GM19468 (cell line): ENCODE results near the gene ADPGK.
"Not testable (repeated sequence)": the region's sequence is repeated elsewhere in the genome, so short reads cannot be mapped to it uniquely, and the experiment has no call there.

Experiments used
- ATAC-seq: cut with Tn5 transposase; IDR thresholded peaks from one replicate; pipeline ENCODE4 v1.9.1; 2021; ENCODE audit warnings: mild to moderate bottlenecking, moderate library complexity, moderate number of reproducible peaks; ENCODE audit not compliant: unreplicated experiment; ENCODE audit errors: extremely low read depth

ADPGK gene

DNA sequence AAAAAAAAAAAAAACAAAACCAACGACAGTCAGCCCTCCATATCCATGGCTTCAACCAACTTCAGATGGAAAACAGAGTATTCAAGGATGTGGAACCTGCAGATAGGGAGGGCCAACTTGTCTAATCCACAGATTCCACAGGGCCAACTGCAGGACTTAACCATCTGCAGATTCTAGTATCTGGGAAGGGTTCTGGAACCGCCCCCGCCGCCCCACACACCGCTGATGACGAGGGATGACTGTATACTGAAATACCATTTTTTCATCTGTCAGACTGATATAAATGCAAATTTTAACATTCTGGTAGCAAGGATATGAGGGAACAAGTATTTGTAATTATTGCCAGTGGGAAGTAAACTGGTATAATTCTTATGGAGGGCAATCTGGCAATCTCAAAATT lies 29.5 kb downstream of the ADPGK start:
- ATAC-seq, result no peak

DNA sequence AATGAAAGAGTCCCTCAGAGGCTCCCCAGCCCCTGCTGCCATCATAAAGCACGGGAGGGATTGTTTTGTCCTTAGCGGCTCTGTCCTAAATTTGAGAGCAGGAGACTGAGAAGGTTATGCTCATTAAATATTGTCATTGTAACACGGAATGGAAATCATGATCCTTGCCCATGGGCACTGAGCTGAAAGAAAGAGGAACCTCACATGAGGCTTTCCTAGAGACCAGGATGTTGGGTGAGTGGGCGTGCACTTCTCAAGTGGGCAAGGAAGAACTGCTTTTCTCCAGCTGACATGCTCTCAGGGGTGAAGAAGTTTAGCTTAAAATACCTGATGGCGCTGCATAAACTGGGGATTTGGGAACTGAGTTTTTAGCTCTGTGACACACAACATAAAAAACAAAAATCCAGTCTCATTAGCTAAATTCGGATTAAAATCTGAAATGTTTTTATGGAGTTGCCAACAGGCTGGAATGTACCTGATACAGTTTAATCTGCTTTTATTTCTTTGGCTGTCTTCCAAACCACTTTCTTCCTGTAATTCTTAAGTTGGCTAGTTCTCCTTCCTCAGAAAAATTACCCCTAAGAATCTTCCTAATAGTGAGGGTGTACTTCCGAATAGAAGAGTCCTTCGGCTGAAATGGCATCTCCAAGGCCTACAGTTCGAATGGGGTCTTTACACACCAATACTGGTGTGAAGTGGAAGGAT lies 31.7 kb downstream of the ADPGK start:
- ATAC-seq, result no peak

DNA sequence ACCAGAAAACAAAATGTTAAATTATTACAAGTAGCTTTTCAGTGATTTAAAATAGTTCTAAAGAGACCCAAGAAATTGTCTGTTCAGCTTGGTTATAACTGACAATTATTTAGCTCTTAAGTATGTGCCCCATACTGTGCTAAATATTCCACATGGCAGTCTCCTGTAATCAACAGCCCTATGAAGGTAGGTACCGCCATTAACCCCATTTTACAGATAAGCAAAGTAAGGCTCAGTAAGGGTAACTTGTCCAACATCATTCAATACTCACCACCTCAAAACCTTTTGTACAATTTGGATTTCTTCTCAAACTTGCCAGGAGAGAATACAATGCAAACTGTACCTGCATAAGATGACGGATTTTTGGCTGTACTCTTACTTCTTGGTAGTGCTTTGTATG lies 33.9 kb downstream of the ADPGK start:
- no peak for ATAC-seq

DNA sequence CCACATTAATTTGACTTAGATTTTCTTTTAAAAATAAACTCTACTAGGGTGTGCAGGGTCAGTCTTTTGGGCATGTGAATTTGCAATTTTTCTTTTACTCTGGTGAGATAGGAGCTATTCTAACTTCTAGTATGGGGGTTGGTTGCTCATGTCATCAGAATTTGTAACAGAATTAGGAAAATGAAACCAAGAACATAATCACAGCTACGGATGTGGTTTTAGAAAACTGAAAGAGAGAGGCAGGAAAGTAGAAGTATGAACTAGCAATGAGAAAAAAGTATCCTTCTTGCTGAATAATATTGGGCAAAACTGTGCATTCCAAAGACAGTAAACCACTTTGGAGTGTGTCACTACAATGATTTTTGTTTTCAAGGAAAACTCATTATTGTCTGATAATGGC lies 43.3 kb downstream of the ADPGK start:
- ATAC-seq, result no peak

DNA sequence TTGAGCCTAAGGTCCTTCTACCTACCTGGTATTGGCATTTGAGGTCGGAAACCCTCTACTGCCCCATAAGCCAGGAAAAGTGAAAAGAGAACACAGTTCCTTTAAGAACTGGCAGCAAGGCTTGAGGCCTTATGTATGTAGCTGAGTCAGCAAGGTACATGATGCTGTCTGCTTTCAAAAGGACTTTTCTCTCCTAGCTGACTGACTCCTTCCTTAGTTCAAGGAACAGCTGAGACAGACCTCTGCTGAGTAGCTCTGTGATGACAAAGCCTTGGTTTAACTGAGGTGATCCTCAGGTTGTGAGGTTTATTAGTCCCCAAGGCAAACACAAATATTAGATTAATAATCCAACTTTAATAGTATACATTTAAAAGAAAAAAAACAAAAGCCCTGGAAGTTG lies 45.8 kb downstream of the ADPGK start:
- no peak for ATAC-seq

DNA sequence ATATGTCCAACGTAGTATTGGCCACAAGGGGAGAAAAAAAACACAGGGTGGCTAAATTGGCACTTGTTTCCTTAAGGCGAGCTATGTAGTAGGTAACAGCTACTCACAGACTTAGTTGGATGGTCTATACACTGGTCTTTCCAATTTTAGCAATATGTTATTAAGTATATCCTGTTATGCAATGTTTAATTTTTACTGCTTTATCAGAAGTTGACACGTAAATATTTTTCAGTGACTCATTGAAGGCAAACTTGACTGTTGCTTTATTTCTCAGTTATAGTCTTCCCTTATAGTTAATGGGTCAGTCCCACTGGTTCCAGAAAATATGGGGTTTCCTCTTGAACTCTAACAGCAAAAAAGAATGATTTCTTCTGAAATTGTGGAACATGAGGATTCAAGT lies 46.5 kb downstream of the ADPGK start:
- ATAC-seq, result no peak

DNA sequence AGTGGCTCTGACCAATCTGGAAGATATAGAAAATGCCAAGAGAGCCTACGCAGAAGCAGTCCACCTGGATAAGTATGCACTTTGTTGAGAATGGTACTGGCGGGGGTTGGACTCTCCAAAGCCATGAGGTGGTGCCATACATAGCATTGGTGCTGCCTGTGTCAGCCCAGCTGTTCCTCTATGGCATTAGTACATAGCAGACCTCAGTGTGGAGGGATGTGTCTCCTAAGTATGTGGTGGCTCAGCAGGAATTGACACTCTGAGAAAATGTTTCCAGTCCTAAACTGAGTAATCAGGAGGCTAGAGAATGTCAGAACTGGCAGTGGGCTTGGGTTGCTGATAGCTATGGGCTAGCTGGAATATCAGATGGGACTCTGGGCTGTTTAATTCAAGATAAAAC lies 48.4 kb downstream of the ADPGK start:
- ATAC-seq, result no peak

DNA sequence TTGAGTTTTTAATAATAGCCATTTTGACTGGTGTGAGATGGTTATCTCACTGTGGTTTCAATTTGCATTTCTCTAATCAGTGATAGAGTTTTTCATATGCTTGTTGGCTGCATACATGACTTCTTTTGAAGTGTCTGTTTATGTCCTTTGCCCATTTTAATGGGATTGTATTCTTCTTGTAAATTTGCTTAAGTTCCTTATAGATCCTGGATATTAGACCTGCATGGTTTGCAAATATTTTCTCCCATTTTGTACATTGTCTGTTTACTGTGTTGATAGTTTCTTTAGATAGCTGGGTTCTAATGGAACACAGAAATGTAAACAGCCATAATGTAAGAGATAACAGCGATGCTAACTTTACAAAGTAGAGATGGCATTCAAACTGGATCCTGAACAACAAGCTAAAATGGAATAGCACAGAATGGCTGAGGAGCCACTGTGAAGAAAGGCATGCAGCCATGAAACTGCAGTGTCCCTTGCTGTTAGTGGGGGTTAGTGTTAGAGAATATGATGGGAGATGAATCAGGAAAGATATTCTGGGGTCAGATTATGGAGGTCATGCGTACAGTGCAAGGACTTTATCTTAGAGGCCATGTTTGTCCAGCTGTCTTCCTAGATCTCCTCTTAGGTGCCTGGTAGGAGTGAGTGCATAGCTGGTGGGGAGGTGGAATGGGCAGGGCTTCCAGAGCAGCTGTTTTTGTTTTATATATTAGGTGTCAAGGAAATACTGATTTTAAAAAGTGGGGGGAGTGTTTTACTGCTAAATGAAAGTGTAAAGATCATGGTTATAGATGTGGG lies 49.4 kb downstream of the ADPGK start:
- ATAC-seq, result no peak

DNA sequence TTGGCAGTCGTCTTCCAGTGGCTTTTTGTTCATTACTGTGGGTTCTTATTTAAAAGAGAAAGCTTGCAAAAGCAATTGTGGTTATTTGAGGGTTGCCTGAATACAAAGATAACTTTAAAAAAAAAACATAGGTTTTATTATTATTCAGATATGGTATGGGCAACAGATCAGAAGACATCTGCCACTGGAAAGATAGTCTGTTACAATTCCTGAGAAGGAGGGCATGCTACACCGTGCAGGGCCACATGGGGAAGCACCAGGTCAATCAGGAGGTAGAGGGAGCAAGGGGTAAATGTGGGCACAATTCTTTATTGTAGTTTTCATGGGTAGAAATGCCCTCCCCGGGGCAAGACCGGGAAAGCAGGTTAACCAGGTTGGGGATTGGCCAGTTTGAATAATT lies 51.0 kb downstream of the ADPGK start:
- no peak for ATAC-seq

DNA sequence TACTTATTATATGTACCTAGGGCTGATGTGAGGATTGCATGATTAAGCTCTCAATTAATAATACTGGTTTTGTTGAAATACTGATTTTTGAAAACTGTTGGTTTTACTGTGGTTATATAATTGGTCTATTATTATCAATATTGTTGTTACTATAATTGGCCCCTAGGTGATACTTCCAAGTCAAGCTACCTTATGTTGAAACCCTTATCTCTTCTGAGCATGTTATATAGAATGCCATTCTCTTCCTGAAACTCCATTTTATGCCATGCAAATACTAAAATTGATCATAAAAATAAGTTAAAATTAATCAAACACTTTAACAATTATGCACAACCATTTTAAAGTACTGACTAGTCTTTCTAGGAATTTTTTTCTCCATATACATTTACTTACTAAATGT lies 51.5 kb downstream of the ADPGK start:
- ATAC-seq, result no peak

DNA sequence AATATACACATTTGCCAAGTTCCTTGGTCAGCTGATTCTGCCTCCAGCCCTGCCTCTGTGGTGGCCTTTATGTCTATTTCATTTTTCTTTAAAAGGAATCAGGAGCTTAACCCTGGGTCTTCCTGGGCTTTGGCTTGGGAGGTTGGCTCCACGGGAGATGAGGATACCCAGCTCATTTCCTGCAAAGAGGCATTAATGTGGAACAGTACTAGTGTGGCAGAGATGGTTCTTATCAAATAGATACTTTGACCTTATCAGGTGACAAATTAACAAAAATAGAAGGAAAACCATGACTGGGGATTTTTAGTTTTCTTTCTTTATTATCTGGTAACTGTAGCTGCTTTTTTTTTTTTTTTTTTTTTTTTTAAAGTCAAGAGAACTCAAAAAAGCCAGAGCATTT lies 54.7 kb downstream of the ADPGK start:
- no peak for ATAC-seq

DNA sequence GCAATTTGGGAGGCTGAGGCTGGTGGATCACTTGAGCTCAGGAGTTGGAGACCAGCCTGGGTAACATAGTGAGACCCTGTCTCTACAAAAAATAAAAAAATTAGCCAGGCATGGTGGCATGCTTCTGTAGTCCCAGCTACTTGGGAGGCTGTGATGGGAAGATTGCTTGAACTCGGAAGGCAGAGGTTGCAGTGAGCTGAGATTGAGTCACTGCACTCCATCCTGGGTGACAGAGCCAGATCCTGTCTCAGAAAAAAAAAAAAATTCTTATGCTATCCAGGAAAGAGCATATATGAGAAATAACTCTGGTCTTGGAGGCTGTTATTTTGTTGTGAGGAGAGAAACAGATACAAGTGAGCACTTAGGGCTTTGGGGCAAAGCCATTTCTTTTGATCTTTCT lies 55.3 kb downstream of the ADPGK start:
- not testable (repeated sequence) for ATAC-seq

DNA sequence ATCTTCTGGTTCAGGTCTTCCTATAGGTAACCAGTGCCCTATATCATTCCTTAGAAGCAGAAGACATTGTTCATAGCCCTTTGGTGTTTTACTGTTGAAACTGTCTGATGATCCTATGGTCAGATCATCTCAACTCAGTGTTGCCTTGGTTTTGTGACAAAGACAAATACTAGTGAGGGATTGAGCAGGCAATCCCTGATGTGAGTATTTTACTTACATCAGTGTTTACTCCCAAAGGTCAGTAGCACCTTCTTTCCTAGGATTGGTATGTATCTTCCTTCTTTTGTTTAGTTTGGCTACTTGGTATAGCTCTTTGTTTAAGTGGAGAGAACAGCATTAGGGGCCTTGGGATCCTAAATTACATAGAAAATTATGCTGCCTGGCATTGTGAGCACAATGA lies 56.4 kb downstream of the ADPGK start:
- no peak for ATAC-seq

DNA sequence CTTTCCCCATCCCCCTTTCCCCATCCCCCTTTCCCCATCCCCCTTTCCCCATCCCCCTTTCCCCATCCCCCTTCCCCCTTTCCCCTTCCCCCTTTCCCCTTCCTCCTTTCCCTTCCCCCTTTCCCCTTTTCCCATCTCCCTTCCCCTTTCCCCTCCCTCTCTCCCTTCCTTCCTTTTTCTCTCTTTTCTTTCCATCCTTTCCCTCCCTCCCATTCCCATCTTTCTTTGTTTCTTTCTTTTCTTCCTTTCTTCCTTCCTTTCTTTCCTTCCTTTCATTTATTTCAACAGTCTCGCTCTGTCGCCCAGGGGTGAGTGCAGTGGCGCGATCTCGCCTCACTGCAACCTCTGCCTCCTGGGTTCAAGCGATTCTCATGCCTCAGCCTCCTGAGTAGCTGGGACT lies 57.7 kb downstream of the ADPGK start:
- ATAC-seq, result not testable (repeated sequence)

DNA sequence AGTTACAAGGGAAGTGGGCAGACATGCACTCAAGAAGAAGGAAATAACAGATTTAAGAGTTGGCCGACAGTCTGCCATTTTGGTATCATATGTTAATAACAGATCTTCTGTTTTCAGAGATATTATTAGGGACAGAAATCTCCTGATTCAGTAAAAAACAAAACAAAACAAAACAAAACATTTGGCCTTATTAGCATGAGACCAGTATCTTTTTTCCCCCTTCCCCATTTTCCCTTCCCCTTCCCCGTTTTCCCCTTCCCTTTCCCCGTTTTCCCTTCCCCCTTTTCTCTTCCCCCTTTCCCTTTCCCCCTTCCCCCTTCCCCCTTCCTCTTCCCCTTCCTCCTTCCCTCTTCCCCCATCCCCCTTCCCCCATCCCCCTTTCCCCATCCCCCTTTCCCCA lies 58.1 kb downstream of the ADPGK start:
- no peak for ATAC-seq

DNA sequence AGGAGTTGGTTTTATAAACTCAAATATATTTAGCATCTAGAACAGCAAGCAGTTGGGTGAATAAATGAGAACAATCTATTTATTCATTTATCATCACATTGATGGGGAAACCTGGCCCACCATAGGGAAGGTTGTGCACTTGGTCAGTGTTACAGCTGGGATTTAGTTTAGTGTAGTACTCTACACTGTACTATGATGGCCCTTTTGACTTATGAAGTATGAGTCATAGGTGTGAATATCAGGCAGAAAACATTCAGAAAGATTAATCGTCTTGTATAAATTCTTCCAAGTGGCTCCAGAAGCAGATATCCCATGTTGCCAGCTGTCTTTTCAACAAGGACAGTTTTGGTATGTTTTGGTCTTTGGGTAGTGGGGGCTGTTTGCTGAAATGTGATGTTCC lies 59.5 kb downstream of the ADPGK start:
- ATAC-seq, result no peak

DNA sequence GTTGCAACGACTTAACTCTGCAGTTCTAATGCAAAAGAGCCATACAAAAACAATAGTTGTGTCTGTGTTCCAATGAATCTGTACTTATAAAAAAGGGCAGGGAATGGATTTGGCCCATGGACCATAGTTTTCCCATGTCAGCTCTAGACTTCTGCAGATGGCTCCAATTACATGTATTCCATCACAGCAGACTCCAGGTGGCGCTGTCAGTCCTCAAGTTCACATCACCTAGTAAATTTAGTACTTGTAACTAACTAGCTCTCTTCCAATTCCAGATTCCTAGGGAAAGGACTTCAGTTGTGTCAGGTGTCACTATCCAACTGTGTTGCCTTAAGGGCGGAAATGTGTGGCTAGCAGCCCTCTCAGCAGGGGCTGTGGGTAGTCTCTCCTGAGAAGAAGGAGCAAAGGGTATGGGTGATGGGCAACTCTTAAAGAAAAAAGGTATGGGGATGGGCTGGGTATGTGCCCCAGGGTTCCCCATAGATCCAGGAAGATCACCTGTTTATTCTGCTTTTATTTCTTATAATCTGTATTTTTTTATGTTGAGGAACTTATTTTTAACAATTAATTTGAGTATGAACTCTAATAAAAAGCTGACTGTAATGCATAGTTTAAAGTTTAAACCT lies 61.4 kb downstream of the ADPGK start:
- ATAC-seq, result no peak

DNA sequence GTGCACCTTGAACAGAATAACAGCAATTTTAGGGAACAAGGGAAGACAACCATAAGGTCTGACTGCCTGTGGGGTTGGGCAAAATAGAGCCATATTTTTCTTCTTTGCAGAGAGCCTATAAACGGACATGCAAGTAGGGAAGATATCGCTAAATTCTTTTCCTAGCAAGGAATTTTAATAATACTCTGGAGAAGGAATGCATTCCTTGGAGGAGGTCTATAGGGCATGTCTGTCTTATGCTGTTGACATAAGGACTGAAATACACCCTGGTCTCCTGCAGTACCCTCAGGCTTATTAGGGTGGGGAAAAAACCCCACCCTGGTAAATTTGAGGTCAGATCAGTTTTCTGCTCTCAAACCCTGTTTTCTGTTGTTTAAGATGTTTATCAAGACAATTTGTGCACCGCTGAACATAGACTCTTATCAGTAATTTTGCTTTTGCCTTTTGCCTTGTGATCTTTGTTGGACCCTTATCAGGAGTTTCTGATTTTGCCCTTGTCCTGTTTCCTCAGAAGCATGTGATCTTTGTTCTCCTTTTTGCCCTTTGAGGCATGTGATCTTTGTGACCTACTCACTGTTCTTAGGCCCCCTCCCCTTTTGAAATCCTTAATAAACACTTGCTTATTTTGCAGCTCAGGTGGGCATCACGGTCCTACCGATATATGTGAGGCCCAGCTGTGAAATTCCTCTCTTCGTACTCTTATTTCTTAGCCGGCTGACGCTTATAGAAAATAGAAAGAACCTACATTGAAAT lies 74.8 kb downstream of the ADPGK start:
- ATAC-seq, result not testable (repeated sequence)

DNA sequence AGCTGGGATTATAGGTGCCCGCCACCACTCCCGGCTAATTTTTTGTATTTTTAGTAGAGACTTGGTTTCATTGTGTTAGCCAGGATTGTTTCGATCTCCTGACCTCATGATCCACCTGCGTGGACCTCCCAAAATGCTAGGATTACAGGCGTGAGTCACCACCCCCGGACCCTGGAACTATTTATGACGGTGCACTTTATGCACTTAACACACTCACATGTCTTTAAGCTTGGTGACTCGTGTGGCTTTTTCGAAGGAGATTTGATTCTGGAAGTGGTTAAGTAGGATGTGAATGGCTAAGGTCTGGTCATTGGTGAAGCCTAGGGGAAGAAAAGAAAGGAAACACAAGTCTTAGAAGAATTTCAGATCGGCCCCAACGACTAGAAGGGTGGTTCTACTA lies 77.3 kb downstream of the ADPGK start:
- ATAC-seq, result no peak
